Nephron (organoid): ENCODE results near the gene OR12D3.

ENCODE experiments used
- H3K27ac Mint-ChIP-seq, 3 experiments: 2 replicates each; pipeline ENCODE4 v1.8.0; 2020; ENCODE audit warnings: mixed read lengths in 3 of 3, mild to moderate bottlenecking in 2 of 3, moderate library complexity in 1 of 3
- H3K27me3 Mint-ChIP-seq: 2 replicates; pipeline ENCODE4 v1.8.0; 2021; ENCODE audit warnings: low read depth, mild to moderate bottlenecking, moderate library complexity, mixed read lengths
- H3K36me3 Mint-ChIP-seq: 2 replicates; pipeline ENCODE4 v1.8.0; 2020; ENCODE audit warnings: low read depth, mixed read lengths
- H3K4me1 Mint-ChIP-seq: 2 replicates; pipeline ENCODE4 v1.8.0; 2020; ENCODE audit warnings: mixed read lengths
- H3K4me3 Mint-ChIP-seq, 3 experiments: 2 replicates each; pipeline ENCODE4 v1.8.0; 2020; ENCODE audit warnings: mild to moderate bottlenecking in 3 of 3, mixed read lengths in 3 of 3, moderate library complexity in 2 of 3
- H3K9me3 Mint-ChIP-seq: 2 replicates; pipeline ENCODE4 v1.8.0; 2020; ENCODE audit warnings: mixed read lengths
- TF ChIP-seq, protein P1 (sequence below), 3 experiments: fragments of 200-600 bp; sonication (generic); IDR thresholded peaks; one replicate each; pipeline ENCODE4 v1.5.0; 2021; ENCODE audit warnings: antibody characterized with exemption in 3 of 3; ENCODE audit not compliant: unreplicated experiment in 3 of 3

OR12D3 gene, protein sequence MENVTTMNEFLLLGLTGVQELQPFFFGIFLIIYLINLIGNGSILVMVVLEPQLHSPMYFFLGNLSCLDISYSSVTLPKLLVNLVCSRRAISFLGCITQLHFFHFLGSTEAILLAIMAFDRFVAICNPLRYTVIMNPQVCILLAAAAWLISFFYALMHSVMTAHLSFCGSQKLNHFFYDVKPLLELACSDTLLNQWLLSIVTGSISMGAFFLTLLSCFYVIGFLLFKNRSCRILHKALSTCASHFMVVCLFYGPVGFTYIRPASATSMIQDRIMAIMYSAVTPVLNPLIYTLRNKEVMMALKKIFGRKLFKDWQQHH

DNA sequence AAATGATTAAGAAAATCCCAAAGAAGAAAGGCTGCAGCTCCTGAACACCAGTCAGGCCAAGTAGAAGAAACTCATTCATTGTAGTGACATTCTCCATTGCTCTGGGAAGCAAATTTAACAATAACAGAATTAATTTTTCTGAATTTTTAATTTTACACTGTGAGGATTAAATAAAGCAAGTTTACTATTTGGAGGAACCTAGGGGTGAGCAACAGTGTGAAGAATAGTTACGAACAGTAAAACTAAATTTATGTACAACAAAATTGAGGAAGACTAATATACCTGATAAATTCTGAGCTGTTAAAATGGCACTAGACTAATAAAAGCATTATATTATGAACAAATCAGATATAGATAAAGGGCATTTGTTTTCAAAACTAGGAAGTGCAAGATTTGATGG, at the start of gene OR12D3:
Gene OR12D3 (minus strand): TSS at position 101 of the 400 bp plus-strand sequence. CDS start 4 bp downstream, at position 97.
- Mint-ChIP-seq H3K27ac (no peak within 1 kb of the TSS), H3K36me3 (no peaks in the 10 kb centered on the region), H3K4me1 (no peaks in the 10 kb centered on the region), H3K9me3 (peaks cover 3% of the 10 kb centered on the region), H3K27me3 (peaks cover 8% of the 10 kb centered on the region), H3K4me3 (no peak within 1 kb of the TSS)
- TF ChIP-seq, protein P1, sequence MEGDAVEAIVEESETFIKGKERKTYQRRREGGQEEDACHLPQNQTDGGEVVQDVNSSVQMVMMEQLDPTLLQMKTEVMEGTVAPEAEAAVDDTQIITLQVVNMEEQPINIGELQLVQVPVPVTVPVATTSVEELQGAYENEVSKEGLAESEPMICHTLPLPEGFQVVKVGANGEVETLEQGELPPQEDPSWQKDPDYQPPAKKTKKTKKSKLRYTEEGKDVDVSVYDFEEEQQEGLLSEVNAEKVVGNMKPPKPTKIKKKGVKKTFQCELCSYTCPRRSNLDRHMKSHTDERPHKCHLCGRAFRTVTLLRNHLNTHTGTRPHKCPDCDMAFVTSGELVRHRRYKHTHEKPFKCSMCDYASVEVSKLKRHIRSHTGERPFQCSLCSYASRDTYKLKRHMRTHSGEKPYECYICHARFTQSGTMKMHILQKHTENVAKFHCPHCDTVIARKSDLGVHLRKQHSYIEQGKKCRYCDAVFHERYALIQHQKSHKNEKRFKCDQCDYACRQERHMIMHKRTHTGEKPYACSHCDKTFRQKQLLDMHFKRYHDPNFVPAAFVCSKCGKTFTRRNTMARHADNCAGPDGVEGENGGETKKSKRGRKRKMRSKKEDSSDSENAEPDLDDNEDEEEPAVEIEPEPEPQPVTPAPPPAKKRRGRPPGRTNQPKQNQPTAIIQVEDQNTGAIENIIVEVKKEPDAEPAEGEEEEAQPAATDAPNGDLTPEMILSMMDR (IDR thresholded peaks at IDR 0.05; ENCODE audit: unreplicated experiment in 3 of 3), result no peak

DNA sequence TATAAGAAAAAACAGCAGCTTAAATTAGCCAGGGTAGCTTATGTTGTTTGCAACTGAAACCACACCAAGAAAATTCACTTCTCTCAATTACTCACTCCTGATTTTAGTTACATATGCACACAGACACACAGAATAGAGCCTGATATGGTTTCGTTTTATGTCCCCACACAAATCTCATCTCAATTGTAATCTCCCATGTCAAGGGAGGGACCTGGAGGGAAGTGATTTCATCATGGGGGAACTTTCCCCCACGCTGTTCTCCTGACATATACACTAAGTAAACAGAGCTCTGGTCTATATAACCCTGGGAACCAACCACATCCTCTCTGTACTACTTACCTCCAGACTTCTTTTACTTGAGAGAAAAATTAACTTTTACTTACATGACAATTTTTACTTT, 49.5 kb upstream of the OR12D3 start:
- no peaks in the 10 kb centered on the region for H3K27me3 Mint-ChIP-seq
- TF ChIP-seq, protein P1 (IDR thresholded peaks at IDR 0.05; ENCODE audit: unreplicated experiment in 3 of 3), result no peak
- H3K4me3 Mint-ChIP-seq, result no peak overlapping the region
- H3K9me3 Mint-ChIP-seq, result no peaks in the 10 kb centered on the region
- no peaks in the 10 kb centered on the region for H3K4me1 Mint-ChIP-seq
- no peak overlapping the region for H3K27ac Mint-ChIP-seq
- H3K36me3 Mint-ChIP-seq, result no peaks in the 10 kb centered on the region

DNA sequence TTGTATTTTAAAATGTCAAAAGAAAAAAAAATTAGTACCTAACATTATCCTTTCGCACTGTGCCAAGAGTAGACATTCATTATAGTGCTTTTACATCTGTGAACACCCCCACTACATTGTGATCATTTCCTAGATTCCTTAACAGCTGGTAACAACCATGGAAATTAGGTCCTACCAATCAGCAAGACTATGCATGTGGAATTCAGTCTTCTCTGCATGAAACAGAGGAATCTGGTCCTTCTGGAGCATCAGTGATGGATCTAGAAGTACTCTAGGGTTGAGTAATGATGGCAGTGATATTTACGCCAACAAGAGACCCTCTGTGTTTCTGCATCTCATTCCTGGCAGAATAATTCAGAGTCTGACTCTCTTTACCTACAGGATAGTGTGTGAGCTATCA, 49.1 kb upstream of the OR12D3 start:
- TF ChIP-seq, protein P1 (IDR thresholded peaks at IDR 0.05; ENCODE audit: unreplicated experiment in 3 of 3), result no peak
- H3K9me3 Mint-ChIP-seq, result no peaks in the 10 kb centered on the region
- H3K4me1 Mint-ChIP-seq, result no peaks in the 10 kb centered on the region
- no peak overlapping the region for H3K4me3 Mint-ChIP-seq
- no peak overlapping the region for H3K27ac Mint-ChIP-seq
- no peaks in the 10 kb centered on the region for H3K36me3 Mint-ChIP-seq
- H3K27me3 Mint-ChIP-seq, result no peaks in the 10 kb centered on the region

DNA sequence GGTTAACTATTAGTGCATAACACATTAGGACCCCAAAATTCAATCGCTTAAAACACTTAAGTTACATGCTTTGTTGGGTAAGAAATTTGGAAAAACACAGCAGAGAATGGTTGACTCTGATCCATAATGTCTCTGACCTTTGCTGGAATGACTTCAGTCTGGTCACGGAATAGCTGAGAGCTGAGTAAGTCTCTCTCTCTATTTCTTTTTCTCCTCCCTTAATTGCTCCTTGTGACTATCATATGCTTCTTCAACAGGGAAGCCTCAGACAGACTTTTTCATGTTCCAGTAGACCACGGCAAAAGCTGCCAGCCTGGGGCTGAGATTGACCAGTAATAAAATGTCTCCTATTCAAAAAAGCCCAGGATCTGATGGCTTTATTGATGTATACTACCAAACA, 44.4 kb upstream of the OR12D3 start:
- TF ChIP-seq, protein P1 (IDR thresholded peaks at IDR 0.05; ENCODE audit: unreplicated experiment in 3 of 3), result no peak
- no peaks in the 10 kb centered on the region for H3K36me3 Mint-ChIP-seq
- H3K4me3 Mint-ChIP-seq, result no peak overlapping the region
- H3K27ac Mint-ChIP-seq, result no peak overlapping the region
- no peaks in the 10 kb centered on the region for H3K4me1 Mint-ChIP-seq
- H3K27me3 Mint-ChIP-seq, result no peaks in the 10 kb centered on the region
- no peaks in the 10 kb centered on the region for H3K9me3 Mint-ChIP-seq

DNA sequence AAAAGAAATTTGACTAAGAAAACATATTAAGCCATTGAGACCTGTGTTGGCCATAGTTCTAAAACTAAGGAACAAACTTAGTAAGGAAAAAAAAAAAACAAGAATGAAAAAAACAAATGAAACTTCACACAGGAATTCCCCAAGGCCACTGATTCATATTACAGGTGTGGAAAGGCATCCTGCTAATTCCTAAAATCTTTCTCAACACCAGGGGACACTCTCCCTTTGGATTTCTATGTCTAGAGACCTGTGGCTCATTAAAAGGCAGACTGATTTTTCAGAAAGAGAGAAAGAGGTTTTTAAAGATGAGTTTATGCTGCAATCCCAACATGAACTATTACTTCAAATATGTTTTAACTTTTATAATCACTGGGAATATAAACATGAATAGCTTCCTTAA, 39.5 kb upstream of the OR12D3 start, which contains the start of gene OR12D1:
Gene OR12D1 (plus strand): TSS at position 341 of the 400 bp plus-strand sequence.
- Mint-ChIP-seq H3K27me3 (peaks cover 4% of the 10 kb centered on the region), H3K4me1 (no peaks in the 10 kb centered on the region), H3K27ac (no peak within 1 kb of the TSS), H3K4me3 (no peak within 1 kb of the TSS), H3K36me3 (no peaks in the 10 kb centered on the region), H3K9me3 (peaks cover 24% of the 10 kb centered on the region)
- TF ChIP-seq, protein P1 (IDR thresholded peaks at IDR 0.05; ENCODE audit: unreplicated experiment in 3 of 3), result peak; percentile 17 to 29 (median 23)

DNA sequence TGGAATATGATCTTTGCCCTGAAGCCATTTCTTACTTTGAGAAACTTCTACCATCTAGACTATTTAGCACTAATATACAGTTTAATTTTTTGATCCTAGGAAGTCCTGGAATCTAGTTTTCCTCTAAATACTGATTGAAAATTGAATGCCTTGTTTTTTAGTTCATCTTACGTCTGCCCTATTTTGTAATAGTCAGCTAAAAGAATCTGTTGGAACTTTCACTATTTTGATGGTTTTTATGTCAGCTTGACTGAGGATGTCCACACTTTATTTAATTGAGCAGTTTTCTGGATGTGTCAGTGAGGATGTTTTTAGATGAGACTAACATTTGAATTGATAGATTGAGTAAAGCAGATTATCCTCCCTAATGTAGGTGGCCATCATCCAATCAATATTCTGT, 28.7 kb upstream of the OR12D3 start:
- Mint-ChIP-seq H3K4me1 (no peaks in the 10 kb centered on the region), H3K36me3 (no peaks in the 10 kb centered on the region), H3K27me3 (no peaks in the 10 kb centered on the region), H3K4me3 (no peak overlapping the region), H3K9me3 (peaks cover 7% of the 10 kb centered on the region), H3K27ac (no peak overlapping the region)
- TF ChIP-seq, protein P1 (IDR thresholded peaks at IDR 0.05; ENCODE audit: unreplicated experiment in 3 of 3), result no peak
